COLO829 (cell line): ENCODE measurements around the gene BATF2.
A peak's percentile ranks its signal among the peaks of the same experiment; 100 is the strongest.

ENCODE experiments used
- DNase-seq: peaks from one replicate; pipeline ENCODE4 v3.0.0; 2012; ENCODE audit warnings: low spot score

The BATF2 gene

DNA sequence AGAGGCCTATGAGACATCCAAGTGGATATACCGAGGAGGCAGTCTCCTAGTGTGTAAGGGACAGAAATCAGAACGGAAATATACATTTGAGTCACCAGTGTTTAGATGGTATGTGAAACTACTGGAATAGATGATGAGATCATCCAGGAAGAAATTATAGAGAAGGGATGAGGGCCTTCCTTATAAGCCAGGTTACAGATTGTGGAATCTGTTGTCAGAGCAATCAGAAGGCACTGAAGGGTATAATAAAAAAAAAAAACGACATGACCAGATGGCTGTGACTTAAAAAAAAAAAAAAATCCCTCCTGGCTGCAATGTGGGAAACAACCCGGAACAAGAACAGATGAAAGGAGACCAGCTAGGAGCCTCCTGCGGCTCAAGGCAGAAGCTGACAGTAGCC, 27.6 kb downstream of the BATF2 start:
- DNase-seq, result no peak

DNA sequence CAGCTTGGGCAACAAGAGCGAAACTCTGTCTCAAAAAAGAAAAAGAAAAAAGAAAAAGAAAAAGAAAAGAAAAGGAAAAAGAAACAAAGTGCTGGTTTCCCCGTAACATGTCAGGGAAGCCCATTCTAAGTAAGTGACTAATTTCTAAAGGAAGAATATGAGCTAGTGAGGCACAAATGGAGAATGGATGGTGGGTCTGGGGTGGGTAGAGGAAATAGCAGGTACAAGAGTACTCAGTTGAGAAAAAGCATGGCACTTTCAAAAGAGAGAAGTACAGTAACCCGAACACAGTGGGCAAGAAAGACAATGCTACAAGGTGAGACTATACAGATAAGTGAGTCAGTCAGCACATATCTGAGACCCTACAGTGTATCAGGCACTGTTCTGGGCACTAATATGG, 29.4 kb downstream of the BATF2 start:
- DNase-seq, result no peak

DNA sequence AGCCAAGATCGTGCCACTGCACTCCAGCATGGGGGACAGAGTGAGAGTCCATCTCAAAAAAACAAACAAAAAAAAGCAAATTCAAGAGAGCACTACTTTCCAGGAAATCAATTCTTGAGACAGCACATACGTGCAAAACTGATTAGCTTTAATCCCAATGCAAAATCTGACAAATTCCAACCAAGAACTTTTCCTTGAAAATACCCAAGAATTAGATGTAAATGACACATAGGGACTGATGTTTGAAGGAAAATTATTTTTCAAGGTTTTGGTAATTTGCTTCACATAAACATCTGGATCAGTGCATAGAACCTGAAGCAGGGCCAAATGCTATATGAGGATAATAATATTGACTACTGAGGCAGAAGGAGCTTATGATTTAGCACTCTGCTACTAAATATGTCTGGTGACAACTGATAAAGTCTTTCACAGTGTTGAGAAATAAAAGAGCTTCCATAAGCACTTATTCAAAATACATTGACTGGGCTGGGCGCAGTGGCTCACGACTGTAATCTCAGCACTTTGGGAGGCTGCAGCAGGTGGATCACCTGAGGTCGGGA, 33.6 kb downstream of the BATF2 start:
- DNase-seq, result no peak

DNA sequence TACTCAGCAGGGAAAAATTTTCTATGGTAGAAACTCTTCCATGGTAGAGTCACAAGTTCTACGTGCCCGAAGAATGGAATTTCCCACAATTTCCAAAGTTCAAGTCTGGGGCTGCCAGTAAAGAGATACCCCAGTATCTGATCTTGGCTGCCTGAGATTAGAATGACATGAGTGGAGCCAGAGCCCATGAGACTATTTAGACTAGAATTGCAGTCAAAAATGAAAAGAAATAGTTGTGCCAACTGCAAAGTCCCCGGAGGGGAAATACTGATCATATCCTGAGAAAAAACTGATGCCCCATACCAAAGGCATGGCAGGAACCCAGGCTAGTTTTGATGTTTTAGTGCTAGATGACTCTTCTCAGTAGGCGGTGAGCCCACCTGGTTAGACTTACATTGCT, 36.1 kb downstream of the BATF2 start:
- DNase-seq, result peak; percentile 16

DNA sequence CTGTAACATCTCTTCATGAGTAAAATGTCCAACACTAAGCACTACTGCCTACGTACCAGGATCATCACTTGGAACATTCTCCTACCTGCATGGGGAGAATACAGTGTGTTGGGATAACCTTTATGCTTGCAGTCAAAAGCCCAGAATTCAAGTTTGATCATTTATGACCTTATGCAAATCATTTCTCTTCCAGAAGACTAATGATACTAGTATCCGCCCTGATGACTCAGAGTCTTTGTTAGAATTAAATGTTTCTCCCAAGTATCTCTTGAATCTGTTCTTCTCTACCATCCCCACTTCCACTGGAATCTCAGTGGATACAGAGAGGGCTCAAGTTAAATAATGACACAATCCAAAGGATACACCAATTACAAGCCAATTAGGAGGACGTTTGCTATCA, 37.3 kb downstream of the BATF2 start:
- DNase-seq, result peak; percentile 13

DNA sequence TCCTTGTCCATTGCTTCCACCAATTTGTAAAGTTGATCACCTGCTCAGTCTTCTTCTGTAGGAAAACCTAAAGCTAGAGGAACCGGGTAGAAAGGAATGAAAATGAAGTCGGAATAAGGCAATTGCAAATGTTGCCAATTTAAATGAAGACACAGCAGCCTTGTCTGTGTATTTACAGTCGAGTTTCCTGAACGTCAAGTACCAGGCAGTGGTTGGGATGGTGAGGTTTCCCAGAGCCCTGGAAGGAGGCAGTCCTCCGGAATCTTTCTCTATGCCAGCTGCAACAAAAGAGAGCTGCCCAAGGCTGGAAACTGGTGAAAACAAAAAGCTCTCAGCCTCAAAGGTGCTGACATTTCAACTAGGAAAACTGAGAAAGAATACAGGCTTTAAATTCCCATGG, 42.6 kb downstream of the BATF2 start:
- DNase-seq, result no peak

DNA sequence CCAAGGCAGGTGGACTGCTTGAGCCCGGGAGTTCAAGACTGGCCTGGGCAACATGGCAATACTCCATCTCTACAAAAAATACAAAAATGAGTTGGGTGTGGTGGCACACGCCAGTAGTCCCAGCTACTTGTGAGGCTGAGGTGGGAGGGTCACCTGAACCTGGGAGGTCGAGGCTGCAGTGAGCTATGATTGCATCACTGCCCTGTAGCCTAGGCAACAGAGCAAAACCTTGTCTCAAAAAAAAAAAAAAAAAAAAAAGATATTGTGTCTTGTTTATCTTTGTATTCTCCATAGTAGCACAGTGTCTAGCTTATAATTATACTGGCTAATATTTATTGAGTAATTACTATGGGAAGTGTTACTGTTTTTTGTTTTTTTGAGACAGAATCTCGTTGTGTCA, 45.2 kb downstream of the BATF2 start:
- no peak for DNase-seq

DNA sequence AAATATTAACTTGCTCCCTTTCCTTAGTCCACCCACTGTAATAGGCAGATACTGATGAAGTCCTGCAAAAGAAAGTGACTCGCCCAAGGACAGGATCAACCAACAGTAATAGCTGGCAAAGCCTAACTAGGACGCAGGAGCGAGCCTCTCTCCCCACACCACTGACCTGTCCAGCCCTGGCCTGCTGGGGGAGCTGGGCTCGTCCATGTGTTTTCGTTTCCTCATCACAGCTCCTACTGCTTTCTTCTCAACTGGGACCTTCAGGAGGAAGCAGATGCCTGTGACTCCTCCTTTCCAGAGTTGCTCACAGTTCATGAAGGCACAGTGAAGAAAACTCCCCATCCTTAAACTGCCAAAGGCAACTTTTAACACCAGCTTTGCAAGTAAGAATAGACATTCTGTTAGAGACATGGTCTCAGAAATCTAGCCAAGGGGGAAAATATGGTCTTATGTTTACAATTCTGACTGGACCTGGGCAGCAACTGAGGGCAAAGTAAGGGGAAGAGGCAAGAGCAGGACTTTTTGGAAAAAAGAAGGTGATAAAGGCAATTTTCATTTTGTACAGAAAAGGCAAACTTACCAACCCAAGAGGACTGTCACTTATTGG, 49.5 kb downstream of the BATF2 start:
- DNase-seq, result no peak
